Measurements from ENCODE around the gene NME1.
"Not testable (repeated sequence)": the region's sequence is repeated elsewhere in the genome, so short reads cannot be mapped to it uniquely, and the experiment has no call there.

The NME1 gene

DNA sequence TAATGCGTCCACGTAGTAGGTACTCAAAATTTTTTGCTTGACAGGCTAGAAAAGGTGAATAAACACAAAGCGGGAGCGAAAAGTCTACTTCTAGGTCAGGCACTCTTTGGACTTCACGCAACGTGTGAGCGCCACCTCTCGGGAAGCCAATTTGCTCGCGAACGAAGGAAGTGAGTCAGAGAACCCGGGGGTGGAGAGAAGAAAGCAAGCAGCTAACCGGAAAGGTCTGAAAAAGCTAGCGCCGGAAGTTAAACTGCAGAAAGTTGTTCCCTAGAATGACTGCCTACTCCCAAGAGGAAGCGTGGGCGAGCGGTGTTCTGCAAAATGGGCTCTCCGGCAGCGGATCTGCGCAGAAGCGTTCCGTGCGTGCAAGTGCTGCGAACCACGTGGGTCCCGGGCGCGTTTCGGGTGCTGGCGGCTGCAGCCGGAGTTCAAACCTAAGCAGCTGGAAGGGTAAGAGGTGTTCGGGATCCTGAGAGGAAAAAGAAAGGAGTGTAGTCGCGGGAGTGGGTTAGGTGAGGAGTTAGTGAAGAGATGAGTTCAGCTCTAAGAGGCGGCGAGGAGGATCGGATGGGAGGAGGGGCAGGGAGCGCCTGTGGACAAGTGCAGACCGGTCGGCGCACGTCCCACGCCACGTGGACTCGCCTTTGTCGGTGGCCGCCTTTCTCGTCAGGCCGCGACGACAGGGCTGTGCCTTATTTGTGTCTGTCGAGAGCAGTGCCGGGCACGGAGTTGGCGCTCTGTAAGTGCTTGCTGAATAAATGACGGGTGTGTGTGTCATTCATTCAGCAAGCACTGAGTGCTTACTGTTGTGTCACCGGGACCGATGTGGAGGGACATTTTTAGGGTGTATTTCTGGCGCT is at the start of gene NME1:
Gene NME1 (plus strand): TSS at position 350 of the 863 bp plus-strand sequence. CDS start 2,096 bp downstream, outside the sequence.
- DNase-seq, result peak; percentile 99

DNA sequence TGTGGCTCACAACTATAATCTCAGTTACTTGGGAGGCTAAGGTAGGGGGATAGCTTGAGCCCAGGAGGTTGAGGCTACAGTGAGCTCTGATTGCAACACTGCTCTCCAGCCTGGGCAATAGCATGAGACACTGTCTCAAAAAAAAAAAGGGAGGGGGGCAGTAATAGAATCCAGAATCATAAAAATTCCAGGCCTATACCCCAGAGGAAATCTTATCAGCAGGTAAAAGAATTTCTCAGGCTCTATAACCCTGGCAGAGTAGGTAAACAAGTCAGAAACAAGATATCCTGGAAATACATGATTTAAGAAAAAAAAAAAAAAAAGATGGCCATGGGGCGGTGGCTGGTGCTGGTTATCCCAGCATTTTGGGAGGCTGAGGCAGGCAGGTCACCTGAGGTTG is 45.6 kb upstream of the NME1 start:
- DNase-seq, result no peak

DNA sequence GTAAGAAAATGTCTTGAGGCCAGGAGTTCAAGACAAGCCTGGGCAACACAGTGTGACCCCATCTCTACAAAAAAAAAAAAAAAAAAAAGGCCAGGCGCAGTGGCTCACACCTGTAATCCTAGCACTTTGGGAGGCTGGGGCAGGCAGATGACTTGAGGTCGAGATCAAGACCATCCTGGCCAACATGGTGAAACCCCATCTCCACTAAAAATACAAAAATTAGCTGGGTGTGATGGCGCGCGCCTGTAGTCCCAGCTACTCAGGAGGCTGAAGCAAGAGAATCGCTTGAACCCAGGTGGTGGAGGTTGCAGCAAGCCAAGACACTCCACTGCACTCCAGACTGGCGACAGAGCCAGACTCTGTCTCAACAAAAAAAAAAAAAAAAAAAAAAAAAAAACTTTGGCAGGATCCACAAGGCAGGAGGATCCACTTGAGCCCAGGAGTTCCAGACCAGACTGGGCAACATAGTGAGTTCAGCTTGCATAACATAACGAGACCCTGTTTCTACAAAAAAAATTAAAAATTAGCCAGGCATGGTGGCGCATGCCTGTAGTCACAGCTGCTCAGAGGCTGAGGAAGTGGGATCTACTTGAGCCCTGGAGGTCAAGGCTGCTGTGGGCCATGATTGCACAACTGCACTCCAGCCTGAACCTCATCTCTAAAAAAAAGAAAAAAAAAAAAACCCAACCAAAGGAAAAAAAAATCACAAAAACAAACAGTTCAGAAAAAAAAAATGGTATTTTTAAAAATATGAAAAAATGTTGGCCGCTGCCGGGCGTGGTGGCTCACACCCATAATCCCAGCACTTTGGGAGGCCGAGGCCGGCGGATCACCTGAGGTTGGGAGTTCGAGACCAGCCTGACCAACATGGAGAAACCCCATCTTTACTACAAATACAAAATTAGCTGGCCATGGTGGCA is 40.8 kb upstream of the NME1 start:
- DNase-seq, result not testable (repeated sequence)

DNA sequence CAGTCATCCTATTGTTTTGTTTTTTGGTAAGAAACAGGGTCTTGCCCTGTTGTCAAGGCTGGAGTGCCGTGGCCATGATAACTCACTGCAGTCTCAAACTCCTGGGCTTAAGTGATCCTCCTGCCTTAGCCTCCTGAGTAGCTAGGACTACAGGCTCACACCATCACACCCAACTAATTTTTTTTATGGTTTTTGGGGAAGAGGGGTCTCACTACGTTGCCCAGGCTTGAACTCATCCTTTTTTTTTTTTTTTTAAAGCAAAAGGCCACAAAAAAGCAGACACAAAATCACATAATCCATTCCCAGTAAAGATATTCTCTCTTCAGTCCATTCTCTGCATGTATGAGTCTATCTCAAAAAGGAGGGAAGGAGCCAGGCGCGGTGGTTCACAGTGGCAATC is 38.2 kb upstream of the NME1 start:
- DNase-seq, result no peak

DNA sequence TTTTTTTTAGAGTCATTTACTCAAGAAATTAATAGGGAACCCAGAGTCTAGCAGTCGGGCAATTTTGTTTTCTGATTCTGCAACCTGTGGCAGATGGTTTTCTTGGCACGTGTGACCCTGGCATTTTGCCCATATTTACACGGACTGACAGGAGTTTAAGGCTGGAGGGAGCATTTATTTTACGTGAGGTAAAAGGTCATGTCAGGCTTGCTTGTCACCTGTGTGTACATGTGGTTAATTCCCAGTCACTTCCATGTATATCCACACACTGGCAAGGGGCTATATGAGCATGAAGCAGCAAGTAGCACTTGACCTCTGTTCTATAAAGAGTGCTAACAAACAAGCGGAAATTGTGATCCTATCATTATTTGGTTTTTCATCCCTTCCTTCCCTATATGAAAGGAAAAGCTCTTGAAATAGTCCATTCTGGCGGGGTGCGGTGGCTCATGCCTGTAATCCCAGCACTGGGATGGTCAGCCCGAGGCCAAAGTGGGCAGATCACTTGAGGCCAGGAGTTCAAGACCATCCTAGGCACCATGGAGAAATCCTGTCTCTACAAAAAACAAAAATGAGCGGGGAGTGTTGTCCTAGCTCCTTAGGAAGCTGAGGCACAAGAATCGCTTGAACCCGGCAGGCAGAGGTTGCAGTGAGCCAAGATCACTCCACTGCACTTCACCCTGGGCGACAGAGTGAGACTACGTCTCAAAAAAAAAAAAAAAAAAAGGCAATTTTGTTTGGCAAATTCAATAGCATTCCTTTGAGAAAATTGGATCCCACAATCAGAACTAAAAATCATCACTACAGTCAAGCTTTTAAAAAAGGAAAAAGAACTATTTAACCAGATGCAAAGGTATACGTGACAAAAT is 34.8 kb upstream of the NME1 start:
- peak; percentile 93 for DNase-seq

DNA sequence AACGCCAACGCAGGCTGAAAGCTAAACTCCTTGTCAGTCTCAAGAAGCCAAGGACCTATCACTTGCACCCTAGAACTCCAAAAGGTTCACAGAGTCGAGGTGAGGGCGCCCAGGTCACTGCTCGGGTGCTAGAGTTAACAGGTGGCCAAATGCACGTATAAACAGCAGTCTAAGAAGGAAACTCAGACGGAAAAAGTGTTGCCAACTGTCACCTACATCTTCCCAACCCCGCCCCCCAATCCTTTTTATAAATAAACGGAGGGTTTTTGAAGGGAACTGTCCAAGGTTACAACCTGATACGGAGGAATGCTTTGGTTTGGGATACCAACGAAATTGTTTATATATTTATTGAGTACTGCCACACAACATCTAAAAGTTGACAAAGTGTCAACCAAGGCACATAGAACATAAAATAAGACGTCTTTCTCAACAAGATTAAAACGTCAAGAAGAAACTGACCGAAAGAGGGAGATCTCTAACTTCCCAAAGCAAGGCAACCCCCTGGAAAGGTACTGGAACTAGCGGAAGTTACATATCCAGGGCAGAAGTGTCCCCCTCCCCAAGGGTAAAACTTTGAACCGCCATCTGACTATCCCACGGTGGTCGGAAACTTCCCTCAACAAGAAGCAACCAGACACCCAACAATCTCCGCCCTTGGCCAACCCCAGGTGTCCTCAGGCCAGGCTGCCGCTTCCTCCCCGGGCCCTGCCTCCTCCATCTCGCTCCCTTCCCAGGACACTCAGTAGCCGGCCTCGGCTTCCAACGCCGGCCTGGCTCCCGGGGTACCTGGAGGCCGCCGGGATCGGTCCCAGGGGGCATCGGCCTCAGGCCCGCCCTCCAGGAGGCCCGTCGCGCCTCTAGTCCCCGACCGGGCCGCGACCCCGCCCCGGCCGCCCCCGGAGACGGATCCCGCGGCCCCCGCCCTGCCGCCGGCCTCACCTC is 33.7 kb upstream of the NME1 start:
- DNase-seq, result no peak

DNA sequence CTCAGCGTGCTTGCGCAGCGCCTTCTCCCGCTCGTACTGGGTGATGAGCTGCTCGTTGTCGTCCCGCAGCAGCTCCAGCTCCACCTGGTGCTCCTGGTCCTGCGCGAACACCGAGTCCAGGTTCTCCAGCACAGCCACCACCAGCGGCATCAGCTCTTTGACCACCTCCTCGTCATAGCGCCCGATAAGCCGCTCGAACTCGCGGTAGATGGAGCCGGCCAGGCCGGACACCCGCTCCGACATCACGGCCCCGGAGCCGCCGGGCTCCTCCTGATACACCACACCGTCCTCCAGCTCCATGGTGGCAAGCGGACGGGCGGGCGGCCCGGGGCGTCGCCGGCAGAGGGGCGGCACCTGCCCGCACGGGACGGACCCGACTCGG is 33.0 kb upstream of the NME1 start:
- peak; percentile 35 for DNase-seq

DNA sequence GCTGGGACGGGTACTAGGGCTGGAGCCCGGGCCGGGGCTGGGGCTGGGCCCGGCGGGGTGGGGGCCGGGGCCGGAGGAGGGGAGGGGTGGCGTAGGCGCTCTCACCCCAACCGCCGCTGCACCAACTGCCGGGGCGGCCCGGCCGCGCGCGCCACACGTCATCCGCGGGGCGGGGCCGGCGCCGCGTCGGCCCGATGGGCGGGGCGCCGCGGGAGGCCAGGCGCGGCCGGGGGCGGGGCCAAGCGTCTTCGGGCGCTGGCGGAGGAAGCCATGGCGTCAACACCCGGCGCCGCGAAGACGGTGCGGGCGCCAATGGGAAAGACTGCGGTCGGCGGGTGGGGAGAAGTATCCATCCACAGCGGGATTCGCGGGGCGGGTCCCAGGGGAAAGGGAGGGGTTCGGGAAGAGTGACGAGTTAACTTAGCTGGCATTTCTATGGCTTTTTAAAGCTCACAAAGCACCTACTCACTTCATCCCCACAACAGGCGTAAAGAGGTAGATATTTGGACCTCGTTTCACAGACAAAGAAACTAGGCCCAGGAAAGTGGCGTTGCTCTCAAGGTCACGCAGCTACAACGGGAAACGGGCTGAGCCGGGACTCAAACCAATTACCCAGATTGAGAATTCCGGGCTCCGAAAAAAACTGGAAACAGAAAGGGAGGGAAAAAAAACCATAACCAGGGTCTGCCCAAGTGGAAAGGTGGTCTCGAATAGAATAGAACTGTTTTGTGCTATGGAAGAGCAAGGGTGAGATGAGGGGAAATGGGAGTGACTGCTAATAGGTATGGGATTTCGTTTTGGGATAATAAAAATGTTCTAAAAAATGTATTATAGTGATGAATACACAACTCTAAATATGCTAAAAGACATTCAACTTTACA is 32.4 kb upstream of the NME1 start, which contains the start of gene SPAG9:
Gene SPAG9 (minus strand): TSS at position 130 of the 881 bp plus-strand sequence. CDS start 212 bp downstream, outside the sequence.
- peak; percentile 88 for DNase-seq

DNA sequence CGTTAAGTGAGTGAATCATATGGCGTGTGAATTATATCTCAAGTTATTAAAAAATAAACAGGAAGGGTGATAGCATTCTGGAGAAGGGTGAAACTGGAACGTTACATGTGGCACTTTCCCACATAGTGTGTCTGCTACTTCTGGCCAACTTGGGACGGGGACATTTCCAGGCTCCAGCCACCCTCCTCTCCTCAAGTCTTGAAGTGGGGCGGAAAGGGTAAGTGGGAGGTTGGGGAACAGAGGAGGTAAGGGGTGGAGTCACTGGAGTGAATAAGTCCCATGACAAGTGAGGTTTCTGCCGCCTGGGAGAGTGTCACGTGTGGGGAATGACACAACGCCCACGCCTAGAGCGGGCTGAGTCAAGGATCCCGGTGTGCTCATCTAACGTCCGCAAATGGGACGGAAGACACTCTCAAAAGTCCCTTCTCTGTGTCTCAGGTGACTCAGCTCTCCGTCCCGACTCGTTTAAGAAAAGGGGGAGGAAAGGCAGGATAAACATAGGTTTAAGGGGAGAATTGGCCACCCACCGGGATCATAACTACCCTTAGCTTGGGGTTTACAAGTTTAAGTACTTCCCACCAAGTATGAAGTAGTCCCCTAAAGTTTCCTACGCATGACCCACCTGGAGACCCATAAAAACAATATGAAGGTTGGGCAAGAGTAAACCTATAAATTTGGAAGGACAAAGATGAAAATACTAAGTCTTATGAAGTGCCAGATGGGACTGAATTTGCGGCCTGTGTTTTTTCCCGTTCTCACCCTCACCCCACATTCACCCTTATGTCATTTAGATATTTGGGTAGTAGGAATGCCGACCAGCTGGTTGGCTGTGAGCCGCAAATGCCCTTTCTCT is 31.5 kb upstream of the NME1 start:
- DNase-seq, result peak; percentile 61

DNA sequence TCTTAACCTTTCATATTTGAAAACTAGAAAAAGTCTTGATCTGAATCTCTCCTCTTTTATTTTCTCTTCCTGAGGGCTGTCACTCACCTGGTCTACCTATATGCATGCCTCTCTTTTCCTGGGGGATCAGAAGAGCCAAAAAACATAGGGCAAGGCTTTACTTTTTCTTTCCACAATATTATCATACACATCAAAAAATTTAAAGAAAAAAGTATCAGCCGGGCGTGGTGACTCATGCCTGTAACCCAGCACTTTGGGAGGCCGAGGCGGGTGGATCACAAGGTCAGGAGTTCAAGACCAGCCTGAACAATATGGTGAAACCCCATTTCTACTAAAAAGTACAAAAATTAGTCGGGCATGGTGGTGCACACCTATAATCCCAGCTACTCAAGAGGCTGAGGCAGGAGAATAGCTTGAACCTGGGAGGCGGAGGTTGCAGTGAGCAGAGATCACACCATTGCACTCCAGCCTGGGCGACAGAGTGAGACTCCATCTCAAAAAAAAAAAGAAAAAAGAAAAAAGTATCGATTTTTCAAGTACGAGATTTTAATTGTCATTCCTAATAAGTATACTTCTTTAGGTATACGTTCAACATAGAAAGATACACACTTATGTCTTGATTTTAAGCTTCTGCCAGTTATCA is 30.8 kb upstream of the NME1 start:
- DNase-seq, result not testable (repeated sequence)

DNA sequence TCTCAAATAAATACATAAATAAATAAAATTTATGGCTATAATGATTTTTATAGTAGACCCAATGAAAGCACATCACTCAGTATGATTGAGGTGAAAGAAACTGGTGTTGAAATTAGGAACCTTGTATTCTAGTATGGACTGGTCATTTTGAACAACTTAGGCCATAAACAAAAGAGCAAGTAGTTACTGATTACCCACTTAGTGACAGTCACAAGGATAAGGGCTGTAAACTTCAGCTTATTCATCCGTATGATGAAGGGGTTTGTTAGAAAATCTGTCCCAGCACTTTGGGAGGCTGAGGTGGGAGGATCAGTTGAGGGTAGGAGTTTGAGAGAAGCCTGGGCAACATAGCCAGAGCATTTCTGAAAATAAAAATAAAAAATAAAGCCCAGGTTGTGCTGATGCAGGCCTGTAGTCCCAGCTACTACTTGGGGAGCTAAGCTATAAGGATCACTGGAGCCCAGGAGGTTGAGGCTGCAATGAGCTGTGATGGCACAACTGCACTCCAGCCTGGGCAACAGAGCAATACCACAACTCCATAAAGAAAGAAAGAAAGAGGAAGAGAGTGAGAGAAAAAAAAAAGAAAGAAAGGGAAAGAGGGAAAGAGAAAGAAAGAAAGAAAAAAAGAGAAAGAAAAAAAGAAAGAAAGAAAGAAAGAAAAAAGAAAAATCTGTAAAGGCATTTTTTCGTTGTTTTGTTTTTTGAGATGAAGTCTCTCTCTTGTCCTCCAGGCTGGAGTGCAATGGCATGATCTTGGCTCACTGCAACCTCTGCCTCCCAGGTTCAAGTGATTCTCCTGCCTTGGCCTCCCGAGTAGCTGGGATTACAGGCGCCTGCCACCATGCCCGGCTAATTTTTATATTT is 28.5 kb upstream of the NME1 start:
- DNase-seq, result no peak

DNA sequence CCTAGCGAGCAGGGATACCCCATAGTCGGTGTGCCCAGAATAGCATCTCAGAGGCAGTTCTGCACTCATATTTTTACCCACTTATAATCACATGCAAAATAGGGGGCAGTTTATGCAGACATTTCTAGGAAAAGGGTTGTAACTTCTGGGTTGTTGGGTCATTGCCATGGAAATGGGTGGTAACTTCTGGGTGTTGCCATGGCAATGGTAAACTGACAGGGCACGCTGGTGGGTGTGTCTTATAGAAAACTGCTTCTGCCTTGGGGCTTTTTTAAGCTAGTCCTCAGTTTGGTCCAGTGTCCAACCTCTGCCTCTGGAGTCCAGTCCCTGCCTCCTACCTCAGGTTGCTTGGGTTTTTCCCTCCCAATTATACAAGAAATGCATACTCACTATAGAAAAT is 25.3 kb upstream of the NME1 start:
- no peak for DNase-seq

DNA sequence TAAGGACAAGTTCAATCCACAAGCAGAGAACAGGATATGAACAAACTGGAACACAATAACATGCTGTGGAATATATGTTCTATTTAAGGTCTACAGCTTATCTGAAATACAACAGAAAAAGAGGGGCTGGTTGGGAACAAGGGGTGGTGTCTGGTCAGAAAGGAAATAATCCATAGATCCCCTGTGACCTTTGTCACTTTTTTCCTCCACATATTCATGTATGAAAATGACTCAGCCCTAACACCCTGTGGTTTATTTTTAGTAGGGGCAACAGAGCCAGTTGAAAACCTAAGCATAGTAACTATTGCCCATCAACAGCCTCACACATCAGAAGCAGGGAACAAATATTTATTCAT is 20.4 kb upstream of the NME1 start:
- DNase-seq, result no peak

DNA sequence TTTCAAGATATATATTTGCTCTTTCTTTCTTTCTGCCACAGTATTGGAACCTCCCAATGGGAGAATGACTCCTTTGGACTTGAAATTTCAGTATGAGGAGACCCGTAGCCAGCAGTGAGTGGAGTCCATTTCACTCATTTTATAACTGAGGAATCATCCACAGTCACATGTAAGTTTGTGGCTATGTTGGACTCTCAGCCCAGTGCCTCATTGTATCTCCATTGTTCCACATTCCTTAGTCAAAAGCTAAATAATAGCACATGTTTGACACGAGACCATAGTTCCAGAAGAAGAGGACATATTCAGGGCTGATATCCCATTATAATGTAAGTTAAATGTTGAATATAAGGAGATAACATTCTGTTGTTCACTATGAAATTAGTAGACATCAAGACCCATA is 20.0 kb upstream of the NME1 start:
- DNase-seq, result no peak

DNA sequence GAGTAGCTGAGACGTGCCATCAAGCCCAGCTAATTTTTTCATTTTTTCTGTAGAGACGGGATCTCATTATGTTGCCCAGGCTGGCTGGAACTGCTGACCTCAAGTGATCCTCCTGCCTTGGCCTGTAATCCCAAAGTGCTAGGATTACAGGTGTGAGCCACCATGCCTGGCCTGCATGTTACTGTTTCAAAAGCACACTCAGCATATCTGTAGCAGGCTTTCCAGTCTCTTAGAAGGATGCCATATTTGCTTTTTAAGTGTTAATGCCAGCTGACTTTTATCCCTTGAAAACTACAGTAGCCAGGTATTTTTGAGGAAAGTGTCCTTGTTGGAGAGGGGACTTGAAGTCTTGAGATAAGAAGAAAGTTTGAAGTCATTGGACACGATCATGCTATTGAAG is 17.4 kb upstream of the NME1 start:
- no peak for DNase-seq

DNA sequence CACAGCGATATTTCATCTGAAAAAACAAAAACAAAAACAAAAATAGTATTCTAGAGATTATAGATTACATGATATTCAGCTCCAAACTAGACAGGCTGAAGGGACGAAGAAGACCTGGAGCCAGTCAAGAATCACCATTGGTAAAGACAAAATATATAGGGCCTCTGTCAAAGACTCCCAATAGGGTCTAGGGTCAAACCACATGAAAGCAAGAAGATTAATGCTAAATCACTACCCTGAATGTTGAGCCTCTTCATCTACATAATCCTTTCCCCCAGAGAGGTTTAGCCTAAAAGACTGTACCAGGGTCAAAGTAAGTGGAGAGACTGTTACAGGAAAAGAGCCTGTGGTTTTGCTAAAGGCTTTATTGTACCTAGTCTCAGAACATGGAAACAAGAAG is 10.8 kb upstream of the NME1 start:
- no peak for DNase-seq

DNA sequence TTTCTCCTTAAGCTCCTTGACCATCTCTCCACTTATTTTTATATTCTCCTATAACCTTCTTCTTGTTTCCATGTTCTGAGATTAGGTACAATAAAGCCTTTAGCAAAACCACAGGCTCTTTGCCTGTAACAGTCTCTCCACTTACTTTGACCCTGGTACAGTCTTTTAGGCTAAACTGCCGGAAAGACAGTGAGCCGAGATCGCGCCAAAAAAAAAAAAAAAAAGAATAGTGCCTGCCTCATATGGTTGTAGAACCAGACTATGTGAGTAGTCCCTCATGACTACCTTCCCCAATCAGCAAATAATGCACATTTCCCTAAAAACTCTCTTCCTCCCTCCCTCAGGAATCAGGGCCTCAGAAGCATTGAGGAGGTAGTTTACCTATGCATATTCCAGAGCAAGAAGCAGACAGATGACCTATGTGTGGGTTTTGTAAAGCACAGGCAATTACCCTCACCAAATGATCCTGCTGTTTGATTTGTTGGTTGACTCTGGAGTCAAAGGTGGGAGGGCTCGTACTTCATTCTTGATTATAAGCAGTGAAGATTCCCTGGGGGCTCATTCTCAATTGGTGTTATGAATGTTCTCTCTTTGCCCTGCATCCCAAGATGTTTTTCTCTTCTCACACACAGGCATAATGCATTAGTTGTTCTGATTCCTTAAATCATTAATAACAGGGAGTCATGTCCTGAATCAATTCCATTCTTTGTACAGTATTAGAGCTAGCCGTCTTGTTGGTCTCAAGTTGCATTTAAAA is 8.9 kb upstream of the NME1 start:
- DNase-seq, result peak; percentile 38

Data from DMS153 (cell line).